IMR-90 (cell line): ENCODE data around the gene ADCK2. TPM values are rescaled to one million over a fixed set of nuclear protein-coding genes. Genes with fewer than 3 reads are reported as not detected.

ENCODE experiments used
- ATAC-seq: fragments of 200-7000 bp; cut with Tn5 transposase; 2 replicates; pipeline ENCODE4 v1.9.1; 2020; ENCODE audit warnings: low read depth, mild to moderate bottlenecking, moderate library complexity
- BruUV-seq: library from RNA; stranded (reverse); fragments of 400-500 nt; replicated peaks from 2 replicates; lab custom pipeline; 2021; lab: Mats Ljungman, UMichigan
- CTCF ChIA-PET: fragments of 300-600 bp; formaldehyde crosslinking; extraction: SDS; loops from one replicate; lab custom pipeline; 2021; ENCODE audit warnings: antibody characterized with exemption; lab: Yijun Ruan, JAX
- POLR2A ChIA-PET: fragments of 300-600 bp; sonication (Branson Sonifier 250); formaldehyde crosslinking; loops from one replicate; lab custom pipeline; 2022; ENCODE audit warnings: antibody characterized with exemption; ENCODE audit not compliant: unreplicated experiment; lab: Charles Lee
- DNase-seq: peaks from one replicate; pipeline ENCODE4 v3.0.0; 2013
- H2AFZ ChIP-seq: replicated peaks from 2 replicates; pipeline ENCODE3; 2013; ENCODE audit warnings: low read length, mild to moderate bottlenecking; ENCODE audit not compliant: poor library complexity
- H2AK5ac ChIP-seq: 2 replicates; pipeline ENCODE4 v1.6.1; 2013; ENCODE audit warnings: low read depth, low read length, inconsistent platforms
- H2AK9ac ChIP-seq: replicated peaks from 2 replicates; pipeline ENCODE3; 2013; ENCODE audit warnings: mild to moderate bottlenecking, low read depth, low read length, moderate library complexity; ENCODE audit not compliant: poor library complexity
- H2BK120ac ChIP-seq: 2 replicates; pipeline ENCODE4 v1.6.1; 2013; ENCODE audit warnings: low read depth, low read length, inconsistent platforms
- H2BK15ac ChIP-seq: 3 replicates; pipeline ENCODE4 v1.6.1; 2013; ENCODE audit warnings: low read depth, low read length, inconsistent platforms
- H2BK20ac ChIP-seq: 2 replicates; pipeline ENCODE4 v1.6.1; 2013; ENCODE audit warnings: low read depth, mild to moderate bottlenecking, inconsistent platforms, low read length, moderate library complexity
- H2BK5ac ChIP-seq: 2 replicates; pipeline ENCODE4 v1.6.1; 2013; ENCODE audit warnings: mild to moderate bottlenecking, low read depth, low read length, inconsistent platforms; ENCODE audit not compliant: poor library complexity, severe bottlenecking
- H3K14ac ChIP-seq: replicated peaks from 2 replicates; pipeline ENCODE4 v1.6.1; 2013; ENCODE audit warnings: low read depth, low read length, inconsistent platforms
- H3K18ac ChIP-seq: 2 replicates; pipeline ENCODE4 v1.6.1; 2013; ENCODE audit warnings: low read depth, low read length, control low read depth
- H3K23ac ChIP-seq: 2 replicates; pipeline ENCODE4 v1.6.1; 2013; ENCODE audit warnings: low read depth, low read length, inconsistent platforms
- H3K27ac ChIP-seq: 2 replicates; pipeline ENCODE4 v1.5.1; 2013; ENCODE audit warnings: mild to moderate bottlenecking, control low read depth, low read length; ENCODE audit not compliant: insufficient read depth
- H3K27me3 ChIP-seq: 2 replicates; pipeline ENCODE4 v1.6.1; 2013; ENCODE audit warnings: low read length; ENCODE audit not compliant: control insufficient read depth, insufficient read depth
- H3K36me3 ChIP-seq: 2 replicates; pipeline ENCODE4 v1.6.1; 2013; ENCODE audit warnings: low read length, mixed read lengths; ENCODE audit not compliant: control insufficient read depth, insufficient read depth
- H3K4ac ChIP-seq: 2 replicates; pipeline ENCODE4 v1.6.1; 2013; ENCODE audit warnings: low read depth, low read length, inconsistent platforms
- H3K4me1 ChIP-seq: 2 replicates; pipeline ENCODE4 v1.6.1; 2013; ENCODE audit warnings: low read length, mixed read lengths; ENCODE audit not compliant: control insufficient read depth, insufficient read depth
- H3K4me2 ChIP-seq: 2 replicates; pipeline ENCODE4 v1.6.1; 2013; ENCODE audit warnings: low read depth, mild to moderate bottlenecking, control low read depth, low read length, moderate library complexity
- H3K4me3 ChIP-seq: 2 replicates; pipeline ENCODE4 v1.5.1; 2013; ENCODE audit warnings: low read depth, mild to moderate bottlenecking, control low read depth, low read length, moderate library complexity; ENCODE audit not compliant: insufficient read depth
- H3K56ac ChIP-seq: 2 replicates; pipeline ENCODE4 v1.6.1; 2013; ENCODE audit warnings: low read length, inconsistent platforms; ENCODE audit not compliant: insufficient read depth; ENCODE audit errors: extremely low read depth
- H3K79me1 ChIP-seq, 2 experiments: 2 replicates each; pipeline ENCODE4 v1.6.1; 2013; ENCODE audit warnings: low read length in 2 of 2, inconsistent platforms in 1 of 2, low read depth in 1 of 2
- H3K9ac ChIP-seq: 2 replicates; pipeline ENCODE4 v1.6.1; 2013; ENCODE audit warnings: low read depth, low read length, control low read depth
- H3K9me1 ChIP-seq: 2 replicates; pipeline ENCODE4 v1.6.1; 2013; ENCODE audit warnings: low read length, inconsistent platforms; ENCODE audit not compliant: insufficient read depth
- H3K9me3 ChIP-seq: 2 replicates; pipeline ENCODE4 v1.6.1; 2013; ENCODE audit warnings: low read length; ENCODE audit not compliant: control insufficient read depth, insufficient read depth
- H4K20me1 ChIP-seq: 2 replicates; pipeline ENCODE4 v1.6.1; 2013; ENCODE audit warnings: low read length, inconsistent platforms; ENCODE audit not compliant: insufficient read depth
- H4K5ac ChIP-seq: 2 replicates; pipeline ENCODE4 v1.6.1; 2013; ENCODE audit warnings: mild to moderate bottlenecking, low read depth, low read length, control low read depth
- H4K8ac ChIP-seq, 2 experiments: 2 replicates each; pipeline ENCODE4 v1.6.1; 2013; ENCODE audit warnings: low read depth in 2 of 2, low read length in 2 of 2, control low read depth in 1 of 2, inconsistent platforms in 1 of 2
- H4K91ac ChIP-seq: 2 replicates; pipeline ENCODE4 v1.6.1; 2013; ENCODE audit warnings: low read depth, low read length, inconsistent platforms; ENCODE audit not compliant: insufficient read depth
- CHD1 ChIP-seq: IDR thresholded peaks from 2 replicates; pipeline ENCODE4 v1.6.1; 2012; ENCODE audit warnings: low read depth, low read length, improper control_type of control experiment
- CTCF ChIP-seq: conservative IDR thresholded peaks from 2 replicates; pipeline ENCODE4 v1.5.1; 2012; ENCODE audit warnings: mild to moderate bottlenecking, low read depth, low read length, improper control_type of control experiment
- ELK1 ChIP-seq: fragments of 150-350 bp; IDR thresholded peaks from 2 replicates; pipeline ENCODE4 v1.6.1; 2016; ENCODE audit warnings: low read depth, mild to moderate bottlenecking, low read length, moderate library complexity, borderline replicate concordance
- MAZ ChIP-seq: IDR thresholded peaks from 2 replicates; pipeline ENCODE4 v1.6.1; 2012; ENCODE audit warnings: low read depth, mild to moderate bottlenecking, low read length, improper control_type of control experiment, moderate library complexity, borderline replicate concordance
- RFX5 ChIP-seq: IDR thresholded peaks from 2 replicates; pipeline ENCODE4 v1.8.0; 2012; ENCODE audit warnings: low read depth, mild to moderate bottlenecking, low read length, moderate library complexity
- SMC3 ChIP-seq: fragments of 150-350 bp; IDR thresholded peaks from 2 replicates; pipeline ENCODE4 v1.6.1; 2016; ENCODE audit warnings: low read depth, mild to moderate bottlenecking, antibody characterized with exemption, low read length, moderate library complexity
- WGBS, 2 experiments: methylation state at CpG; one replicate each; pipeline versions ENCODE4 v1.1.5 to v1.1.7; 2013; ENCODE audit warnings: missing lambda C conversion rate in 2 of 2; ENCODE audit not compliant: insufficient read length in 1 of 2; ENCODE audit errors: extremely low coverage in 2 of 2; 5-methylcytosine and 5-hydroxymethylcytosine counted together
- dilution Hi-C: fragments of 300-500 bp; cut with HindIII; formaldehyde crosslinking; loops from one replicate; pipeline ENCODE4 v1.14.3; 2018; ENCODE audit warnings: low sequenced_read_pairs; ENCODE audit not compliant: unreplicated experiment
- in situ Hi-C: fragments of 300-500 bp; cut with MboI; formaldehyde crosslinking; loops from 3 replicates; pipeline ENCODE4 v1.14.3; 2019; ENCODE audit warnings: low sequenced_read_pairs, inconsistent platforms, mixed read lengths
- intact Hi-C: fragments of 100-400 bp; cut with micrococcal nuclease; formaldehyde crosslinking; loops from 2 replicates; pipeline ENCODE4 v1.10.0; 2022
- polyA plus RNA-seq, 3 experiments: library from polyadenylated mRNA; depleted of rRNA; stranded (reverse); fragments of >200 nt; gene quantifications; 2 replicates each; pipeline ENCODE4 v1.2.3, GENCODE V29; 2012; ENCODE audit warnings: low replicate concordance in 1 of 3
- total RNA-seq: library from RNA; depleted of rRNA; stranded (reverse); fragments of >200 nt; gene quantifications from 2 replicates; pipeline ENCODE4 v1.2.3, GENCODE V29; 2012
- TF ChIP-seq, protein P1 (sequence below): fragments of 150-350 bp; IDR thresholded peaks from 2 replicates; pipeline ENCODE4 v1.6.1; 2017; ENCODE audit warnings: mild to moderate bottlenecking, antibody characterized with exemption, low read length, low read depth

Gene ADCK2
- total and polyA plus RNA-seq, 2 of the 4 experiments (the other 2 are of a cell fraction), result 7.1 to 10.0 TPM

- H3K9ac ChIP-seq, result no peak overlapping the region
- H4K91ac ChIP-seq, result no peak overlapping the region
- H2AK9ac ChIP-seq, result peak overlapping the region; percentile 59
- peak overlapping the region; percentile 98 for H2AFZ ChIP-seq
- no peak overlapping the region for H2BK20ac ChIP-seq
- H3K79me1 ChIP-seq, result peaks cover 4 to 6% of the 10 kb centered on the region in 2 experiments; a peak in 1 of 4 replicates
- in situ Hi-C loops (no loop called here), intact Hi-C loops (loop anchor here (5.0 kb wide), 1 partner anchor 979 kb away; no protein-coding TSS in a partner anchor), dilution Hi-C loops (no loop called here)
- no peak overlapping the region for H2AK5ac ChIP-seq
- H3K9me3 ChIP-seq, result no peaks in the 10 kb centered on the region
- H2BK120ac ChIP-seq, result no peak overlapping the region
- DNase-seq (no peak), ATAC-seq (no peak)
- no peak overlapping the region; the same call in 1 of the 2 replicates for H3K14ac ChIP-seq
- no TSS peak for BruUV-seq
- ChIA-PET POLR2A (no interaction called here), CTCF (no interaction called here)
- H3K27me3 ChIP-seq, result peaks cover 6% of the 10 kb centered on the region; the same call in 1 of the 2 replicates
- no peak overlapping the region for H2BK5ac ChIP-seq
- H4K8ac ChIP-seq, result peak overlapping the region in 1 of 2 experiments; percentile 42; a peak in 1 of 4 replicates
- H3K56ac ChIP-seq, result no peak overlapping the region
- 0 out of 2 replicates have a peak, but pooled peaks cover 2% of the 10 kb centered on the region for H3K4me1 ChIP-seq
- H2BK15ac ChIP-seq, result no peak overlapping the region
- peak overlapping the region; percentile 26 for H3K4ac ChIP-seq
- H3K36me3 ChIP-seq, result no peaks in the 10 kb centered on the region
- H3K4me3 ChIP-seq, result peak overlapping the region; percentile 71
- no peak overlapping the region for H4K5ac ChIP-seq
- WGBS, 2 experiments, result 59% methylated on average over 11 of the region's 18 CpGs; no CpG with 5 or more reads in 1 of the 2 experiments
- no peak for TF ChIP-seq CHD1
- no peak for TF ChIP-seq MAZ
- TF ChIP-seq, protein P1, sequence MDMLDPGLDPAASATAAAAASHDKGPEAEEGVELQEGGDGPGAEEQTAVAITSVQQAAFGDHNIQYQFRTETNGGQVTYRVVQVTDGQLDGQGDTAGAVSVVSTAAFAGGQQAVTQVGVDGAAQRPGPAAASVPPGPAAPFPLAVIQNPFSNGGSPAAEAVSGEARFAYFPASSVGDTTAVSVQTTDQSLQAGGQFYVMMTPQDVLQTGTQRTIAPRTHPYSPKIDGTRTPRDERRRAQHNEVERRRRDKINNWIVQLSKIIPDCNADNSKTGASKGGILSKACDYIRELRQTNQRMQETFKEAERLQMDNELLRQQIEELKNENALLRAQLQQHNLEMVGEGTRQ, result no peak
- no peak for TF ChIP-seq SMC3
- no peak for TF ChIP-seq RFX5
- no peak for TF ChIP-seq ELK1
- no peak for TF ChIP-seq CTCF
- H3K18ac ChIP-seq, result no peak overlapping the region
- no peaks in the 10 kb centered on the region for H4K20me1 ChIP-seq
- H3K23ac ChIP-seq, result no peak overlapping the region
- H3K9me1 ChIP-seq, result peaks cover 4% of the 10 kb centered on the region; the same call in 1 of the 2 replicates
- no peak overlapping the region for H3K27ac ChIP-seq
- H3K4me2 ChIP-seq, result peak overlapping the region; percentile 96
Measured at GRCh38 chr7:140673774-140674155, 1.0 kb downstream of the ADCK2 start.
